HG02610 (cell line): ENCODE data around the gene AQP6.

Experiments
- ATAC-seq: cut with Tn5 transposase; IDR thresholded peaks from one replicate; pipeline ENCODE4 v1.9.1; 2021; ENCODE audit warnings: mild to moderate bottlenecking, moderate library complexity; ENCODE audit not compliant: unreplicated experiment

AQP6 gene

DNA sequence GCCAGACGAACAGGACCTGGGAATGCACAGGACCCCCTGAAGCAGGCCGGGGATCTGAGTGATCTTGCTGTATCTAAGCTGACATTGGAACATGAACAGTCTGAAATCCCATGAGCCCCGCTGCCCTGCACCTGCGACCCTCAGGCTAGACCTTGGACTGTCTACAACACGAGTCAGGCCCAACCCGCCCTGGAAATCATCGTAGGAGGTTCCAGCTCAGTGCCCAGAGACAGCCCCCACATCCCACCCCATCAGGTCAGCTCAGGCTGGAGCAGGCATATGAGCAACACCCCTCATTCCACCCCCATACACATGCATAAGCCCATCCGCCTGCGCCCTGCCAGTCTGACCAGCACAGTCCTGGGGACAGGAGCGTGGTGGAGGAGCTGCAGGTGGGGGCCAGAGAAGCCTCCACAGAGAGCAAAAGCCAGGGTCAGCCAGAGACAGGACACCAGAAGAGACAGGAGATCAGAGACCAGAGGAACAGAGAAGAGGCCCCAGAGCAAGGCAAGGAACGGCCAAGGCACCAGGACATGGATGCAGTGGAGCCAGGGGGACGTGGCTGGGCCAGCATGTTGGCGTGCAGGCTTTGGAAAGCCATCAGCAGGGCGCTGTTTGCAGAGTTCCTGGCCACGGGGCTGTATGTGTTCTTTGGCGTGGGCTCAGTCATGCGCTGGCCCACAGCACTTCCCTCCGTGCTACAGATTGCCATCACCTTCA, at the start of gene AQP6:
AQP6 (plus strand) TSS at position 307 of the 720 bp plus-strand sequence; CDS start at position 534, 227 bp downstream.
- ATAC-seq, result no peak

GRCh38 chr12:49923035-49923644, 49.6 kb upstream of the AQP6 start:
- no peak for ATAC-seq

GRCh38 chr12:49923880-49924556, 48.7 kb upstream of the AQP6 start:
- no peak for ATAC-seq

- ATAC-seq, result no peak
Measured at GRCh38 chr12:49924628-49925246, 48.0 kb upstream of the AQP6 start.

DNA sequence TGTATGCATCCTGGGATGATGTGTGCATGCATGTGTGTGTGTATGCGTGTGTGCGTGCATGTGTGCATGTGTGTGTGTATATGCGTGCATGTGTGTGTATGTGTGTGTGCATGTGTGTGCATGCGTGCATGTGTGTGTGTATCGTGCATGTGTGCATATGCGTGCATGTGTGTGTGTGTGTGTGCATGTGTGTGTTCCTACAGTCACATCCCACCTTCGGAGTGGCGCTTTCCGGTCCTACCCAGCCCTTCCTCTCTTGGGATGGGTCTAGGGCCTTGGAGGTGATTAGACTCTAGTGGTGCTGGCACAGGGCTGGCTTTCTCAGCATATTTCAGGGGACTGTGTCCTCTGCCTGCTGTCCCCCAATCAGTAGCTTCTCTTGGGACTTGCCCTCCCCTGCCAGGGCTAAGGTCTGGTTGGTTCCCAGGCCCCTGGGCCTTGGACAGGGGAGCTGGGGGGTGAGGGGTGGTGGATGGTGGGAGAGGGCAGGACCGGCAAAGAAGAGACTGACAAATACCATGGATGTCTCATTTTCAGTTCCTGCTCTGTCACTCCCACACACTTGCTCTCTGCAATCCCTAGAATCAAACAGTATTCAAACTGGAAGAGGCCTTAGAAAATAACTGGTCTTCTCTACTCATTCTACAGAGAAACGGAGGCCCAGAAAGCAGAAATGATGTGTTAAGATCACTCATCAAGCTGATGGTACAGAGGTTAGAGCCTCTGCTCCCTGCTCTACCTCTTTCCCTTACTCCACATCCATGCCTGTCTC, 47.1 kb upstream of the AQP6 start:
- no peak for ATAC-seq

GRCh38 chr12:49928471-49928870, 44.3 kb upstream of the AQP6 start:
- no peak for ATAC-seq

DNA sequence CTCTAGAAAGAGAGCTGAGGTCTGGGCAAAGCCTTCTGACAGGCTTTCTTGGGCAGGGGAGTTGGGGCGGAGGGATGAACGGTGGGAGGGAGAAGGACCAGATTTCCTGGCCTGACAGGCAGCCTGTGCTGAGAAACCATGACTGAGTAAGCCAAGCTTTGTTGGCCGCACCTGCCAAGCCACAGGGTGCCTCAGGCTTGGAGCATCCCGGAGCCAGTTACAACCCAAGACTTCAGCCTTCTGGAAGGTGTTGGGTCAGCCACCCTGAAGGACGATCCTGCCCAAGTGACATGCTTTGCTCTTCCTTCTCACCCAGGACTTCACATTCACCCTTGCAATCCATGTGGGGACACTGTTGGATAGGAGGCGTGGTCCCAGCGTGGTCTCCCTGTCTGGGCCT, 43.2 kb upstream of the AQP6 start:
- no peak for ATAC-seq

DNA sequence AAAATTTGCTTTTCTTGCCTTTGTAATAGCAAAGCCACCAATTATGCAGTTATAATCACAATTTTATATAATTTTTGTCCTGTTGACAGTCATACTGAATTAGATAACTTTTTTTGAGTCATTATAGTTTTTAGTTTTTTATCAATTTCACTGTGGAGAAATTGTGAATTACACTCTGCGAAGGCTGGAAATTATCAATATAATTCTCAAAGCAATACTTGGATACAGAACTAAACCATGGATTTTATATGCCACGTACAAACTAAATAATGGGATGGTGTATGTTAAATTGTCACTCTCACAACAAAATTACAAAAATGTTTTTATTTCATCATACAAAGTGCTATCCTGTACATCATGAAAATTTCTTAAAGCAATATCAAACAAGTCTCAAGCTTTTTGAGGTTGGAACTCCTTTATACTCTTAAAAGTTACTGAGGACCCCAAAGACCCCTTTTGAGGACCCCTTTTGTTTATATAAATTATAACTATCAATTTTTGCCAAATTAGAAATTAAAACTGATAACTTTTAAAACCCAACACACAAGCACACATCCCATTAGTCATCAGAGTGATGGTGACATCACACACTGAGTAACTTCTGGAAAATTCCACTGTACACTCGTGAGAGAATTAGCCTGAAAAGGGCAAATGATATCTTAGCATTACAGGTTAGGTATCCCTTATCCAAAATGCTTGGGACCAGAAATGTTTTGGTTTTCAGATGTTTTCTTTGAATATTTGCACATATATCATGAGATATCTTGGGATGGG, 42.0 kb upstream of the AQP6 start:
- no peak for ATAC-seq

DNA sequence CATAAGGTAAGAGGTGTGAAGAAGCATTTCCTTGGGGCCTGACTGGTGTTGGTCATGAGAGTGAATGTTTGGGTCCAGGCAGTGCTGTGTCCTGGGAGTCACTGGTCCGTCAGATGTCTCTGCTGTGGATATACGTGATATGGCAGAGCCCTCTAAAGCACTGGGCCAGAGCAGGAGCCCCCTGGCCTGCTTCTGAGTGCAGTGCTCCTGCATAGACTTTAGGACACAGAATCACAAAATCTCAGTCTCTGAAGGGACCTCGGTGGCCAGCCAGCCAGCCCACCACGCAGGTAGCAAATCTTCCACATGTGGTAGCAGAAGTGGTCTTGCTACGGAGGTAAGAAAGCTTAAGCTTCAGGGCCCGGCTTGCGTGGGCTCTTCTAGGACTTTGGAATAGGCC, 40.7 kb upstream of the AQP6 start:
- ATAC-seq, result no peak

- ATAC-seq, result no peak
Measured at GRCh38 chr12:49932533-49933130, 40.1 kb upstream of the AQP6 start.

- ATAC-seq, result no peak
Measured at GRCh38 chr12:49933796-49934195, 39.0 kb upstream of the AQP6 start.

DNA sequence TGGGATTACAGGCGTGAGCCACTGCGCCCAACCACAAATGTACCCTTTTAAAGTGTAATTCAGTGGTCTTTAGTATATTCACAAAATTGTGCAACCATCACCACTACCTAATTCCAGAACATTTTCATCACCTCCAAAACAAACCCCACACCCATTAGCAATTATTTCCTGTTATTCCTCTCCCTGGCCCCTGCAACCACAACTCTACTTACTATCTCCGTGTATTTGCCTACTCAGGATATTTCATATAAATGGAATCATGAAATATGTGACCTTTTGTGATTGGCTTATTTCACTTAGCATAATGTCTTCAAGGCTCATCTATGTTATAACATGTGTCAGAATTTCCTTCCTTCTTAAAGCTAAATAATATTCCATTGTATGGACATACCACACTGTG, 38.2 kb upstream of the AQP6 start:
- no peak for ATAC-seq

DNA sequence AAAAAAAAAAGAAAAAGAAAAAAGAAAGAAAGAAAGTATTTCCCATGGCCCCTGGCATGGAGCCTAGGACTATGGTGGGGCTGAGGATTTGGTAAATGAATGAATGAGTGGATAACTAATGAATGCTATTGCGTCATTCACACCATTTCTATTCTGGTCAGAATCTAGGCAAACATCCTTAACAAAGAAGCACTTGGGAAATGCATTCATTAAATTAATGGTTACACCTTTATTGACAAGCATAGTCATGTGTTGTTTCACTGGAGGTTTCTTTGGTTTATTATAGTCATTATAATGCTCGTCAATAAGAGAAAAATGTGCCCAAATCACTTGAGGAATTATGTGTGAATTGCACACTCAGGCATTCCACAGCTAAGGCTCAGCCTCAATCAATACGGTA, 35.8 kb upstream of the AQP6 start:
- no peak for ATAC-seq

- ATAC-seq, result no peak
Measured at GRCh38 chr12:49937639-49938300, 35.0 kb upstream of the AQP6 start.

DNA sequence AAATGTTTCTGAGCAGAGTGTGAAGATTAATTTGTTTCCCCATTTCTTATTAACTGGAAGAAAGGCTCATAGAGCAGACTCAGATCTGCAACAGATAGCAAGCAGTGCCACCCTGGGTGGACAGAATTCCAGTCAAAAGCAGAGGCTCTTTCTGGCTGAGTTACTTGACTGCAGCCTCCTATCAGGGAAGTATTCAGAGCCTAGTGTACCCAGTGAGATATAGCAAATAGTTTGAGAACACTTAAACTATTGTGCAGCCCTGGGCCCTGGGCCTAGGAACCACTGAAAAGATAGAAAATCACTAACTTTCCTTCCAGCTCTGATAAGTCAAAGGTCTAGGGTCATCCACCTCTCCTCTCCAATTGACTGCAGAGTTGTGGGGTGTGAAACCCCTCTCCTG, 33.4 kb upstream of the AQP6 start:
- no peak for ATAC-seq

- no peak for ATAC-seq
Measured at GRCh38 chr12:49939707-49940106, 33.0 kb upstream of the AQP6 start.

- ATAC-seq, result no peak
Measured at GRCh38 chr12:49941556-49942511, 30.9 kb upstream of the AQP6 start.

- ATAC-seq, result no peak
Measured at GRCh38 chr12:49942512-49942893, 30.2 kb upstream of the AQP6 start.
